ENCODE results near the gene OLFM2. TPM values are rescaled to one million over a fixed set of nuclear protein-coding genes. Genes with fewer than 3 reads are reported as not detected.

Gene OLFM2
- total and polyA plus RNA-seq, 4 donors = 0.49 to 28.9 (median 2.3) TPM

- TF ChIP-seq REST (IDR thresholded peaks at IDR 0.05) (peak; percentile 88), EGR1 (IDR thresholded peaks at IDR 0.05; ENCODE audit: low read depth in 2 of 2) (peak in 1 of 2 donors; percentile 11)
These were observed 117.3 kb downstream of the OLFM2 start, which contains the start of gene FBXL12 (continued) for GRCh38 chr19:9818734-9819595.

DNA sequence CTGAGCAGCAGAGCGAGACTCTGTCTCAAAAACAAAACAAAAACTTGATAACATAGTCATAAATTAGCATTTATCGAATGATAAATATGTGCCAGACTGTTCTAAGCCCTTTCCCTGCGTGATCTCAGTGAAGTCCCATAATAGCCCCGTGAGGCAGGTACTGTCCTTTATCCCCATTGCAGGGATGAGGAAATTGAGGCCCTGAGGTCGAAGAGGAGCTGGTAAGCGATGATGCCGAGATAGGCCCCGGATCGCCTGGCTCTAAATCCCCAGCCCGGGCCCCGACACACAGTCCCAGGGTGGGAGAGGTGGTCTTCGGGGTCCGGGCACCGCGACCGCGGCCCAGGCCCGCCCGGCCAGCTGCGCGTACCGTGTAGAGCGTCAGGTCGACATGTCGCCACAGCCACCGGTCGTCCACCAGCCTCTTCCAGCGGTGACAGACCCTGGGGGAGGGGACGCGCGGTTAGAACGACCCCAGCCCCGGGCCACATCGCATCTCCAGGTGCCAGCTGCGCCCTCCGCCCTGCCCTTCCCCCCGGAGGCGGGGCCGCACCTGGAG is 118.1 kb downstream of the OLFM2 start:
- peak overlapping the region; percentile 88 to 91 for H3K27ac ChIP-seq (ENCODE audit: low read depth in 1 of 2, low read length in 2 of 2)
- H3K9me3 ChIP-seq (ENCODE audit: control insufficient read depth in 4 of 4, low read length in 3 of 4) = no peaks in the 10 kb centered on the region
- H3K4me3 ChIP-seq (ENCODE audit: low read depth in 1 of 3, low read length in 3 of 3) = peak overlapping the region; percentile 86 to 92 (median 90)
- peaks cover 7 to 18% (median 16%) of the 10 kb centered on the region in 4 donors for H3K4me1 ChIP-seq (ENCODE audit: control insufficient read depth in 4 of 4, insufficient read depth in 4 of 4, low read length in 3 of 4)
- TF ChIP-seq HNF4A (conservative IDR thresholded peaks at IDR 0.05) (no peak), JUND (IDR thresholded peaks at IDR 0.05) (no peak), EGR1 (IDR thresholded peaks at IDR 0.05; ENCODE audit: low read depth in 2 of 2) (no peak), TAF1 (conservative IDR thresholded peaks at IDR 0.05) (no peak), RAD21 (IDR thresholded peaks at IDR 0.05) (no peak)
- TF ChIP-seq, protein P1, sequence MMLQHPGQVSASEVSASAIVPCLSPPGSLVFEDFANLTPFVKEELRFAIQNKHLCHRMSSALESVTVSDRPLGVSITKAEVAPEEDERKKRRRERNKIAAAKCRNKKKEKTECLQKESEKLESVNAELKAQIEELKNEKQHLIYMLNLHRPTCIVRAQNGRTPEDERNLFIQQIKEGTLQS (IDR thresholded peaks at IDR 0.05) = no peak
- H3K9ac ChIP-seq (ENCODE audit: low read depth in 1 of 2, low read length in 2 of 2) = peak overlapping the region; percentile 69 to 75
- no peak for DNase-seq (ENCODE audit: low spot score)
- H3K36me3 ChIP-seq (ENCODE audit: control insufficient read depth in 4 of 4, insufficient read depth in 3 of 4, low read depth in 1 of 4, low read length in 3 of 4) = peaks cover 0 to 3% (median 1%) of the 10 kb centered on the region in 4 donors
- H3K27me3 ChIP-seq (ENCODE audit: control insufficient read depth in 4 of 4, insufficient read depth in 4 of 4, low read length in 3 of 4) = no peaks in the 10 kb centered on the region
- WGBS = 4% methylated on average over 39 of the region's 39 CpGs

DNA sequence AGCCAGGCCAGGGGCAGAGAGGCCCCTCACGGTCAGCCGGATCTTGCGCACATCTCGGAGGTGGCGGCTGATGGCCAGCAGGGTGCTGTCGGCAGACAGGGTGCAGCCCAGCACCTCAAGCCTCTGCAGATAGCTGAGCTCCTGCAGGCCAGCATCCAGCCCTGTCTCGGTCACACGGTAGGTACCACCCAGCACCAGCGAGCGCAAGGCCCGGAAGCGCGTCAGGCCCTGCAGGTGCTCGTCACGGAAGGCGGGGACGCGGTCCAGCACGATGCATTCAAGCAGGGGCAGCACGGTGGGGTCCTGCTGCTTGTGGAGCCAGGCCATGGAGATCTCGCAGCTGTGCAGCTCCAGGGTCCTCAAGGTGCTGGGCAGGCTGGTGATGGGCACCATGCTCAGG is 125.2 kb downstream of the OLFM2 start:
- 98% methylated on average over 21 of the region's 21 CpGs for WGBS
- Histone ChIP-seq H3K27ac (ENCODE audit: low read depth in 1 of 2, low read length in 2 of 2) (no peak overlapping the region), H3K9me3 (ENCODE audit: control insufficient read depth in 4 of 4, low read length in 3 of 4) (no peaks in the 10 kb centered on the region), H3K4me3 (ENCODE audit: low read depth in 1 of 3, low read length in 3 of 3) (no peak overlapping the region), H3K36me3 (ENCODE audit: control insufficient read depth in 4 of 4, insufficient read depth in 3 of 4, low read depth in 1 of 4, low read length in 3 of 4) (peaks cover 5 to 39% (median 22%) of the 10 kb centered on the region in 4 donors), H3K27me3 (ENCODE audit: control insufficient read depth in 4 of 4, insufficient read depth in 4 of 4, low read length in 3 of 4) (no peaks in the 10 kb centered on the region), H3K9ac (ENCODE audit: low read depth in 1 of 2, low read length in 2 of 2) (no peak overlapping the region), H3K4me1 (ENCODE audit: control insufficient read depth in 4 of 4, insufficient read depth in 4 of 4, low read length in 3 of 4) (peaks cover 0 to 2% (median 1%) of the 10 kb centered on the region in 4 donors)
- TF ChIP-seq HNF4G (IDR thresholded peaks at IDR 0.05) (no peak), GABPA (IDR thresholded peaks at IDR 0.05 in 1 of 2, conservative IDR thresholded peaks at IDR 0.05 in 1 of 2) (no peak), HNF4A (conservative IDR thresholded peaks at IDR 0.05) (no peak), SP1 (IDR thresholded peaks at IDR 0.05) (no peak), MAX (IDR thresholded peaks at IDR 0.05) (no peak), REST (IDR thresholded peaks at IDR 0.05) (no peak), RAD21 (IDR thresholded peaks at IDR 0.05) (no peak), YY1 (IDR thresholded peaks at IDR 0.05) (no peak), TAF1 (conservative IDR thresholded peaks at IDR 0.05) (no peak), NR2F2 (IDR thresholded peaks at IDR 0.05) (no peak), FOXA2 (IDR thresholded peaks at IDR 0.05) (no peak), JUND (IDR thresholded peaks at IDR 0.05) (no peak), RXRA (IDR thresholded peaks at IDR 0.05) (no peak)
- TF ChIP-seq, protein P2, sequence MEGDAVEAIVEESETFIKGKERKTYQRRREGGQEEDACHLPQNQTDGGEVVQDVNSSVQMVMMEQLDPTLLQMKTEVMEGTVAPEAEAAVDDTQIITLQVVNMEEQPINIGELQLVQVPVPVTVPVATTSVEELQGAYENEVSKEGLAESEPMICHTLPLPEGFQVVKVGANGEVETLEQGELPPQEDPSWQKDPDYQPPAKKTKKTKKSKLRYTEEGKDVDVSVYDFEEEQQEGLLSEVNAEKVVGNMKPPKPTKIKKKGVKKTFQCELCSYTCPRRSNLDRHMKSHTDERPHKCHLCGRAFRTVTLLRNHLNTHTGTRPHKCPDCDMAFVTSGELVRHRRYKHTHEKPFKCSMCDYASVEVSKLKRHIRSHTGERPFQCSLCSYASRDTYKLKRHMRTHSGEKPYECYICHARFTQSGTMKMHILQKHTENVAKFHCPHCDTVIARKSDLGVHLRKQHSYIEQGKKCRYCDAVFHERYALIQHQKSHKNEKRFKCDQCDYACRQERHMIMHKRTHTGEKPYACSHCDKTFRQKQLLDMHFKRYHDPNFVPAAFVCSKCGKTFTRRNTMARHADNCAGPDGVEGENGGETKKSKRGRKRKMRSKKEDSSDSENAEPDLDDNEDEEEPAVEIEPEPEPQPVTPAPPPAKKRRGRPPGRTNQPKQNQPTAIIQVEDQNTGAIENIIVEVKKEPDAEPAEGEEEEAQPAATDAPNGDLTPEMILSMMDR (IDR thresholded peaks at IDR 0.05; ENCODE audit: low read depth, low read length, missing input control) = no peak
- no peak for DNase-seq (ENCODE audit: low spot score)
